ENCODE measurements around the gene BTBD3. TPM values are rescaled to one million over a fixed set of nuclear protein-coding genes. Genes with fewer than 3 reads are reported as not detected.

The BTBD3 gene
- total RNA-seq (35.1 TPM), polyA plus RNA-seq (ENCODE audit: insufficient read depth in 1 of 8, insufficient read length in 8 of 8, low replicate concordance in 1 of 8) (10 to 100 TPM; 31.3 to 50.3 (median 39.5) TPM)
- long read RNA-seq, donor 1, full-length matches to known transcripts: 8 of 22 reads
- long read RNA-seq, donor 1, partial matches to known transcripts: 14 of 22 reads
- long read RNA-seq, donor 1, other reads (novel, unspliced or antisense): 0 of 22 reads
- long read RNA-seq, donor 2, full-length matches to known transcripts: 1 of 1 reads
- long read RNA-seq, donor 2, partial matches to known transcripts: 0 of 1 reads
- long read RNA-seq, donor 2, other reads (novel, unspliced or antisense): 0 of 1 reads
- long read RNA-seq, donor 3, full-length matches to known transcripts: 17 of 17 reads
- long read RNA-seq, donor 3, partial matches to known transcripts: 0 of 17 reads
- long read RNA-seq, donor 3, other reads (novel, unspliced or antisense): 0 of 17 reads
- long read RNA-seq, donor 4, full-length matches to known transcripts: 9 of 9 reads
- long read RNA-seq, donor 4, partial matches to known transcripts: 0 of 9 reads
- long read RNA-seq, donor 4, other reads (novel, unspliced or antisense): 0 of 9 reads
- long read RNA-seq, donor 5, full-length matches to known transcripts: 17 of 17 reads
- long read RNA-seq, donor 5, partial matches to known transcripts: 0 of 17 reads
- long read RNA-seq, donor 5, other reads (novel, unspliced or antisense): 0 of 17 reads
- long read RNA-seq, donor 6, full-length matches to known transcripts: 16 of 16 reads
- long read RNA-seq, donor 6, partial matches to known transcripts: 0 of 16 reads
- long read RNA-seq, donor 6, other reads (novel, unspliced or antisense): 0 of 16 reads
- long read RNA-seq, donor 7, full-length matches to known transcripts: 8 of 13 reads
- long read RNA-seq, donor 7, partial matches to known transcripts: 5 of 13 reads
- long read RNA-seq, donor 7, other reads (novel, unspliced or antisense): 0 of 13 reads
- long read RNA-seq, donor 8, full-length matches to known transcripts: 11 of 11 reads
- long read RNA-seq, donor 8, partial matches to known transcripts: 0 of 11 reads
- long read RNA-seq, donor 8, other reads (novel, unspliced or antisense): 0 of 11 reads
- long read RNA-seq, donor 9, full-length matches to known transcripts: 7 of 7 reads
- long read RNA-seq, donor 9, partial matches to known transcripts: 0 of 7 reads
- long read RNA-seq, donor 9, other reads (novel, unspliced or antisense): 0 of 7 reads
- long read RNA-seq, donor 10, full-length matches to known transcripts: 19 of 19 reads
- long read RNA-seq, donor 10, partial matches to known transcripts: 0 of 19 reads
- long read RNA-seq, donor 10, other reads (novel, unspliced or antisense): 0 of 19 reads
- long read RNA-seq, donor 11, full-length matches to known transcripts: 9 of 9 reads
- long read RNA-seq, donor 11, partial matches to known transcripts: 0 of 9 reads
- long read RNA-seq, donor 11, other reads (novel, unspliced or antisense): 0 of 9 reads

- peak; percentile 96 for DNase-seq
- Histone ChIP-seq H3K4me1 (ENCODE audit: control insufficient read depth, insufficient read depth, low read length) (peaks cover 7% of the 10 kb centered on the region), H3K4me3 (ENCODE audit: low read length) (peak within 1 kb of the TSS; percentile 48), H3K9me3 (replicated peaks; ENCODE audit: control insufficient read depth, low read depth, low read length) (no peaks in the 10 kb centered on the region), H3K36me3 (ENCODE audit: control insufficient read depth, insufficient read depth, low read length) (peaks cover 6% of the 10 kb centered on the region), H3K27ac (ENCODE audit: low read length) (peak within 1 kb of the TSS; percentile 91), H3K27me3 (ENCODE audit: control insufficient read depth, insufficient read depth, low read length) (no peaks in the 10 kb centered on the region)
- 7% methylated on average over 2 of the region's 4 CpGs for WGBS (ENCODE audit: insufficient coverage)
These were observed at the start of gene BTBD3 for GRCh38 chr20:11917663-11918062. Gene BTBD3 (plus strand): TSS chr20:11917893. CDS start chr20:11918276, 383 bp downstream.

GRCh38 chr20:11869641-11870040 lies 48.1 kb upstream of the BTBD3 start:
- DNase-seq: no peak
- Histone ChIP-seq H3K36me3 (ENCODE audit: control insufficient read depth, insufficient read depth, low read length) (no peaks in the 10 kb centered on the region), H3K9me3 (replicated peaks; ENCODE audit: control insufficient read depth, low read depth, low read length) (no peaks in the 10 kb centered on the region), H3K27me3 (ENCODE audit: control insufficient read depth, insufficient read depth, low read length) (no peaks in the 10 kb centered on the region), H3K4me1 (ENCODE audit: control insufficient read depth, insufficient read depth, low read length) (no peaks in the 10 kb centered on the region), H3K27ac (ENCODE audit: low read length) (no peak overlapping the region), H3K4me3 (ENCODE audit: low read length) (no peak overlapping the region)

- DNase-seq: no peak
- no peak overlapping the region for H3K27ac ChIP-seq (ENCODE audit: low read length)
- no peak overlapping the region for H3K4me3 ChIP-seq (ENCODE audit: low read length)
- WGBS (ENCODE audit: insufficient coverage): no CpG with 5 or more reads among the region's 3 CpGs
- H3K9me3 ChIP-seq (replicated peaks; ENCODE audit: control insufficient read depth, low read depth, low read length): no peaks in the 10 kb centered on the region
- H3K36me3 ChIP-seq (ENCODE audit: control insufficient read depth, insufficient read depth, low read length): no peaks in the 10 kb centered on the region
- H3K4me1 ChIP-seq (ENCODE audit: control insufficient read depth, insufficient read depth, low read length): no peaks in the 10 kb centered on the region
- no peaks in the 10 kb centered on the region for H3K27me3 ChIP-seq (ENCODE audit: control insufficient read depth, insufficient read depth, low read length)
These were observed 47.3 kb upstream of the BTBD3 start for GRCh38 chr20:11870411-11870810.

- no peak overlapping the region for H3K27ac ChIP-seq (ENCODE audit: low read length)
- H3K4me1 ChIP-seq (ENCODE audit: control insufficient read depth, insufficient read depth, low read length): no peaks in the 10 kb centered on the region
- H3K27me3 ChIP-seq (ENCODE audit: control insufficient read depth, insufficient read depth, low read length): no peaks in the 10 kb centered on the region
- H3K9me3 ChIP-seq (replicated peaks; ENCODE audit: control insufficient read depth, low read depth, low read length): no peaks in the 10 kb centered on the region
- no peak for DNase-seq
- H3K4me3 ChIP-seq (ENCODE audit: low read length): no peak overlapping the region
- no peaks in the 10 kb centered on the region for H3K36me3 ChIP-seq (ENCODE audit: control insufficient read depth, insufficient read depth, low read length)
These were observed 41.1 kb upstream of the BTBD3 start for GRCh38 chr20:11876555-11876954.

- 57% methylated on average over 1 of the region's 4 CpGs for WGBS (ENCODE audit: insufficient coverage)
- no peak overlapping the region for H3K4me3 ChIP-seq (ENCODE audit: low read length)
- no peak overlapping the region for H3K27ac ChIP-seq (ENCODE audit: low read length)
- H3K9me3 ChIP-seq (replicated peaks; ENCODE audit: control insufficient read depth, low read depth, low read length): no peaks in the 10 kb centered on the region
- H3K27me3 ChIP-seq (ENCODE audit: control insufficient read depth, insufficient read depth, low read length): no peaks in the 10 kb centered on the region
- no peaks in the 10 kb centered on the region for H3K4me1 ChIP-seq (ENCODE audit: control insufficient read depth, insufficient read depth, low read length)
- DNase-seq: no peak
- no peaks in the 10 kb centered on the region for H3K36me3 ChIP-seq (ENCODE audit: control insufficient read depth, insufficient read depth, low read length)
These were observed 37.0 kb upstream of the BTBD3 start for GRCh38 chr20:11880680-11881079.

GRCh38 chr20:11881449-11881848 lies 36.2 kb upstream of the BTBD3 start:
- no peaks in the 10 kb centered on the region for H3K36me3 ChIP-seq (ENCODE audit: control insufficient read depth, insufficient read depth, low read length)
- no peak for DNase-seq
- no peak overlapping the region for H3K27ac ChIP-seq (ENCODE audit: low read length)
- no CpG with 5 or more reads among the region's 4 CpGs for WGBS (ENCODE audit: insufficient coverage)
- H3K4me3 ChIP-seq (ENCODE audit: low read length): no peak overlapping the region
- H3K27me3 ChIP-seq (ENCODE audit: control insufficient read depth, insufficient read depth, low read length): no peaks in the 10 kb centered on the region
- no peaks in the 10 kb centered on the region for H3K4me1 ChIP-seq (ENCODE audit: control insufficient read depth, insufficient read depth, low read length)
- no peaks in the 10 kb centered on the region for H3K9me3 ChIP-seq (replicated peaks; ENCODE audit: control insufficient read depth, low read depth, low read length)

GRCh38 chr20:11882651-11883050 lies 35.0 kb upstream of the BTBD3 start:
- H3K4me1 ChIP-seq (ENCODE audit: control insufficient read depth, insufficient read depth, low read length): no peaks in the 10 kb centered on the region
- H3K9me3 ChIP-seq (replicated peaks; ENCODE audit: control insufficient read depth, low read depth, low read length): no peaks in the 10 kb centered on the region
- DNase-seq: no peak
- H3K36me3 ChIP-seq (ENCODE audit: control insufficient read depth, insufficient read depth, low read length): no peaks in the 10 kb centered on the region
- H3K27ac ChIP-seq (ENCODE audit: low read length): no peak overlapping the region
- H3K27me3 ChIP-seq (ENCODE audit: control insufficient read depth, insufficient read depth, low read length): no peaks in the 10 kb centered on the region
- H3K4me3 ChIP-seq (ENCODE audit: low read length): no peak overlapping the region
- WGBS (ENCODE audit: insufficient coverage): 88% methylated on average over 3 of the region's 7 CpGs

- Histone ChIP-seq H3K4me3 (ENCODE audit: low read length) (no peak overlapping the region), H3K27ac (ENCODE audit: low read length) (no peak overlapping the region), H3K36me3 (ENCODE audit: control insufficient read depth, insufficient read depth, low read length) (no peaks in the 10 kb centered on the region), H3K4me1 (ENCODE audit: control insufficient read depth, insufficient read depth, low read length) (peaks cover 6% of the 10 kb centered on the region), H3K9me3 (replicated peaks; ENCODE audit: control insufficient read depth, low read depth, low read length) (no peaks in the 10 kb centered on the region), H3K27me3 (ENCODE audit: control insufficient read depth, insufficient read depth, low read length) (no peaks in the 10 kb centered on the region)
- no peak for DNase-seq
- no CpG with 5 or more reads among the region's 1 CpG for WGBS (ENCODE audit: insufficient coverage)
These were observed 29.0 kb upstream of the BTBD3 start for GRCh38 chr20:11888648-11889047.

- Histone ChIP-seq H3K36me3 (ENCODE audit: control insufficient read depth, insufficient read depth, low read length) (no peaks in the 10 kb centered on the region), H3K27ac (ENCODE audit: low read length) (peak overlapping the region; percentile 68), H3K27me3 (ENCODE audit: control insufficient read depth, insufficient read depth, low read length) (no peaks in the 10 kb centered on the region), H3K4me3 (ENCODE audit: low read length) (peak overlapping the region; percentile 72), H3K9me3 (replicated peaks; ENCODE audit: control insufficient read depth, low read depth, low read length) (no peaks in the 10 kb centered on the region), H3K4me1 (ENCODE audit: control insufficient read depth, insufficient read depth, low read length) (peaks cover 12% of the 10 kb centered on the region)
- peak; percentile 97 for DNase-seq
- under 1% methylated on average over 63 of the region's 69 CpGs for WGBS (ENCODE audit: insufficient coverage)
These were observed 27.2 kb upstream of the BTBD3 start for GRCh38 chr20:11890331-11891076.

All from muscle of leg (tissue), 16 donors.